CD4-positive, alpha-beta memory T cell (primary cell): Measurements from ENCODE around the gene CACNA1C. TPM values are rescaled to one million over a fixed set of nuclear protein-coding genes. Genes with fewer than 3 reads are reported as not detected.

Experiments used
- CTCF ChIA-PET: fragments of 350-600 bp; sonication (Branson Sonifier 250); formaldehyde crosslinking; loops from one replicate; lab custom pipeline; 2021; ENCODE audit warnings: inconsistent platforms; ENCODE audit not compliant: partially characterized antibody; lab: Charles Lee
- POLR2A ChIA-PET: fragments of 350-600 bp; sonication (Branson Sonifier 250); formaldehyde crosslinking; loops from one replicate; lab custom pipeline; 2021; ENCODE audit not compliant: partially characterized antibody; lab: Charles Lee
- DNase-seq, 5 donors: peaks; one replicate each; pipeline versions ENCODE4 v3.0.0 to v3.0.0-alpha.2; 2020 to 2022; ENCODE audit warnings: mixed read lengths in 1 of 5
- H3K27ac ChIP-seq: one replicate; pipeline ENCODE4 v1.7.0; 2013; ENCODE audit warnings: low read depth, low read length
- H3K27me3 ChIP-seq: 2 replicates; pipeline ENCODE4 v1.7.0; 2013; ENCODE audit warnings: mild to moderate bottlenecking, low read length, moderate library complexity; ENCODE audit not compliant: insufficient read depth
- H3K36me3 ChIP-seq: 2 replicates; pipeline ENCODE4 v1.7.0; 2013; ENCODE audit warnings: mild to moderate bottlenecking, low read length, moderate library complexity; ENCODE audit not compliant: insufficient read depth
- H3K4me1 ChIP-seq: 2 replicates; pipeline ENCODE4 v1.7.0; 2013; ENCODE audit warnings: mild to moderate bottlenecking, low read length, moderate library complexity; ENCODE audit not compliant: insufficient read depth
- H3K4me3 ChIP-seq, 2 donors: one replicate each; pipeline ENCODE4 v1.7.0; 2013; ENCODE audit warnings: low read length in 2 of 2, mild to moderate bottlenecking in 1 of 2
- H3K9me3 ChIP-seq, 2 donors: one replicate each; pipeline ENCODE4 v1.7.0; 2013; ENCODE audit warnings: low read length in 2 of 2, control low read depth in 1 of 2; ENCODE audit not compliant: control insufficient read depth in 1 of 2
- H3K27ac Mint-ChIP-seq, 7 donors: one replicate each; pipeline ENCODE4 v1.8.0; 2020 to 2021; ENCODE audit warnings: mixed read lengths in 7 of 7, mild to moderate bottlenecking in 6 of 7, inconsistent platforms in 3 of 7, moderate library complexity in 3 of 7
- H3K27me3 Mint-ChIP-seq, 2 donors: one replicate each; pipeline ENCODE4 v1.8.0; 2020 to 2021; ENCODE audit warnings: mixed read lengths in 2 of 2
- H3K36me3 Mint-ChIP-seq, 2 donors: one replicate each; pipeline ENCODE4 v1.8.0; 2020 to 2021; ENCODE audit warnings: mixed read lengths in 2 of 2, inconsistent platforms in 1 of 2, mild to moderate bottlenecking in 1 of 2
- H3K4me1 Mint-ChIP-seq, 4 donors: one replicate each; pipeline ENCODE4 v1.8.0; 2020 to 2021; ENCODE audit warnings: mixed read lengths in 4 of 4, mild to moderate bottlenecking in 1 of 4
- H3K4me3 Mint-ChIP-seq, 8 donors: one replicate each; pipeline ENCODE4 v1.8.0; 2020 to 2021; ENCODE audit warnings: mixed read lengths in 8 of 8, mild to moderate bottlenecking in 7 of 8, moderate library complexity in 6 of 8, inconsistent platforms in 3 of 8
- H3K9me3 Mint-ChIP-seq, 8 donors: one replicate each; pipeline ENCODE4 v1.8.0; 2020 to 2021; ENCODE audit warnings: mixed read lengths in 8 of 8, mild to moderate bottlenecking in 5 of 8, inconsistent platforms in 3 of 8, moderate library complexity in 1 of 8
- intact Hi-C: fragments of 100-400 bp; cut with micrococcal nuclease; formaldehyde crosslinking; loops from one replicate; pipeline ENCODE4 v1.15.1; 2023
- polyA plus RNA-seq, 2 donors: library from polyadenylated mRNA; unstranded; fragments of 300-500 nt; fragmentation: Illumina TruSeq; gene quantifications; one replicate each; pipeline ENCODE4 v1.2.3, GENCODE V29; 2021
- total RNA-seq, 2 experiments: library from RNA; stranded (reverse); gene quantifications; one replicate each; pipeline ENCODE4 v1.2.3, GENCODE V29; 2021

Gene CACNA1C
- total and polyA plus RNA-seq, 4 experiments from 2014 or later, result 0.05 to 0.21 (median 0.07) TPM

DNA sequence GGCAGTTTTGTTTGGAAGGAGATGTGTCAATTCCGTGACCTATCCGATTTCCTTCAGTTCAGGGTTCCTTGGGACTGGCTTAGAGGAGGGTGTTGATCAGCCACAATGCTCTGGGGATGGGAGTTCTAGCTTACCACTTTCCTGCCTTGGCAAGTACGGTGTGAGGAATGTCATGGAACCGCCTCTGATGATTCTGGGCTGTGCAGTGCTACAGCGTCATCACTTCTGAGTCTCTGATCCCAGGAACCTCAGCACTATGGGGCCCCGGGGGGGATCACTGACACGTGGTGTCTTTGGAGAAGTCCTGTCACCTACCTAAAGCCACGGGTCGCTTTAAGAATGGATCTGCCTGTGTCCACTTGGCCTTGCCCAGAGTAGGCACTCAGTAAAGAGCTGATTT is 470.5 kb downstream of the CACNA1C start:
- no peaks in the 10 kb centered on the region for H3K27me3 ChIP-seq
- H3K27ac ChIP-seq, result no peak overlapping the region
- peaks cover 0 to 14% (median 4%) of the 10 kb centered on the region in 8 donors for H3K9me3 Mint-ChIP-seq
- H3K4me3 Mint-ChIP-seq, result no peak overlapping the region
- no peaks in the 10 kb centered on the region for H3K36me3 Mint-ChIP-seq
- H3K9me3 ChIP-seq, result no peaks in the 10 kb centered on the region
- H3K4me1 Mint-ChIP-seq, result no peaks in the 10 kb centered on the region
- no peaks in the 10 kb centered on the region for H3K4me1 ChIP-seq
- H3K27ac Mint-ChIP-seq, result no peak overlapping the region
- ChIA-PET CTCF (no interaction called here), POLR2A (no interaction called here)
- no peak overlapping the region for H3K4me3 ChIP-seq
- no peak for DNase-seq
- H3K27me3 Mint-ChIP-seq, result peaks cover 5 to 6% of the 10 kb centered on the region in 2 donors
- no peaks in the 10 kb centered on the region for H3K36me3 ChIP-seq
- intact Hi-C loops, result no loop called here

- no peak overlapping the region for H3K4me3 Mint-ChIP-seq
- H3K27me3 Mint-ChIP-seq, result peaks cover 6 to 7% of the 10 kb centered on the region in 2 donors
- no peaks in the 10 kb centered on the region for H3K4me1 Mint-ChIP-seq
- Histone ChIP-seq H3K27ac (no peak overlapping the region), H3K4me3 (no peak overlapping the region), H3K36me3 (no peaks in the 10 kb centered on the region), H3K27me3 (no peaks in the 10 kb centered on the region), H3K4me1 (no peaks in the 10 kb centered on the region), H3K9me3 (no peaks in the 10 kb centered on the region)
- ChIA-PET POLR2A (no interaction called here), CTCF (no interaction called here)
- intact Hi-C loops, result no loop called here
- H3K9me3 Mint-ChIP-seq, result peaks cover 2 to 14% (median 4%) of the 10 kb centered on the region in 8 donors
- no peaks in the 10 kb centered on the region for H3K36me3 Mint-ChIP-seq
- DNase-seq, result no peak
- no peak overlapping the region for H3K27ac Mint-ChIP-seq
Observed at GRCh38 chr12:2523844-2524243, 471.1 kb downstream of the CACNA1C start.

GRCh38 chr12:2526371-2526770 is 473.6 kb downstream of the CACNA1C start:
- POLR2A ChIA-PET, result no interaction called here
- no peak overlapping the region for H3K4me3 ChIP-seq
- no peaks in the 10 kb centered on the region for H3K4me1 Mint-ChIP-seq
- H3K36me3 Mint-ChIP-seq, result no peaks in the 10 kb centered on the region
- H3K9me3 ChIP-seq, result no peaks in the 10 kb centered on the region
- peaks cover 0 to 7% (median under 1%) of the 10 kb centered on the region in 8 donors for H3K9me3 Mint-ChIP-seq
- H3K27ac Mint-ChIP-seq, result no peak overlapping the region
- no peaks in the 10 kb centered on the region for H3K4me1 ChIP-seq
- H3K27ac ChIP-seq, result no peak overlapping the region
- no peaks in the 10 kb centered on the region for H3K36me3 ChIP-seq
- CTCF ChIA-PET, result no interaction called here
- no peaks in the 10 kb centered on the region for H3K27me3 ChIP-seq
- H3K27me3 Mint-ChIP-seq, result peaks cover 6 to 7% of the 10 kb centered on the region in 2 donors
- no peak overlapping the region for H3K4me3 Mint-ChIP-seq
- DNase-seq, result no peak
- intact Hi-C loops, result no loop called here

GRCh38 chr12:2528001-2528400 is 475.2 kb downstream of the CACNA1C start:
- Mint-ChIP-seq H3K27ac (no peak overlapping the region), H3K27me3 (peaks cover 3 to 9% of the 10 kb centered on the region in 2 donors), H3K36me3 (no peaks in the 10 kb centered on the region), H3K4me1 (no peaks in the 10 kb centered on the region), H3K4me3 (no peak overlapping the region), H3K9me3 (peaks cover 0 to 2% (median 0%) of the 10 kb centered on the region in 8 donors)
- H3K27me3 ChIP-seq, result no peaks in the 10 kb centered on the region
- no peak overlapping the region for H3K4me3 ChIP-seq
- H3K9me3 ChIP-seq, result no peaks in the 10 kb centered on the region
- POLR2A ChIA-PET, result no interaction called here
- H3K27ac ChIP-seq, result no peak overlapping the region
- CTCF ChIA-PET, result interaction anchor here (0.6 kb wide), 1 partner anchor 134 kb away, joined by 3 read pairs; no protein-coding TSS in a partner anchor
- H3K4me1 ChIP-seq, result no peaks in the 10 kb centered on the region
- intact Hi-C loops, result no loop called here
- no peaks in the 10 kb centered on the region for H3K36me3 ChIP-seq
- no peak for DNase-seq

DNA sequence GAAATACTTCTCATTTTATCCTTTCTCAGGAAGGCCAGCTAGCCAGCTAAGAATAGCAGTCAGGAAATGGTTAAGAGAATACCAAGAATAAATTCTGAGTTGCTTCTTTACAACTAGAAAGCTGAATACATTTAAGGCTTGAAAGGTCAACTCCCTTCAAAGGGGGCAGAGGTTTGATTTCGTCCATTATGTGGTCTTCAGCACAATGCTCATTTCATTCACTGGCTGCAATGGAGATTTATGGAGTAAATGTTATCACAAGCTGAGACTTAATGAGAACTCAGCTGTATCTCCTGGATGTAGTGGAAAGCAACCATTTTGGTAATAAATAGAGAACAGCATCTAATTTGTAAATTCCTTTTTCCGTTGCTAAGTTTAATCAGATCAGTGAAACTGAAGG is 477.0 kb downstream of the CACNA1C start:
- CTCF ChIA-PET, result no interaction called here
- H3K4me3 Mint-ChIP-seq, result no peak overlapping the region

GRCh38 chr12:2531371-2531770 is 478.6 kb downstream of the CACNA1C start:
- Mint-ChIP-seq H3K4me1 (no peaks in the 10 kb centered on the region), H3K4me3 (no peak overlapping the region), H3K9me3 (peaks cover 0 to 2% (median 0%) of the 10 kb centered on the region in 8 donors), H3K36me3 (no peaks in the 10 kb centered on the region), H3K27me3 (peaks cover 3 to 11% of the 10 kb centered on the region in 2 donors), H3K27ac (no peak overlapping the region)
- no peaks in the 10 kb centered on the region for H3K9me3 ChIP-seq
- POLR2A ChIA-PET, result no interaction called here
- CTCF ChIA-PET, result no interaction called here
- no peak for DNase-seq
- no peaks in the 10 kb centered on the region for H3K36me3 ChIP-seq
- H3K27me3 ChIP-seq, result no peaks in the 10 kb centered on the region
- H3K4me3 ChIP-seq, result no peak overlapping the region
- intact Hi-C loops, result no loop called here
- H3K27ac ChIP-seq, result no peak overlapping the region
- no peaks in the 10 kb centered on the region for H3K4me1 ChIP-seq

More for the DNA sequence above, 477.0 kb downstream of the CACNA1C start:
- Histone ChIP-seq H3K4me1 (no peaks in the 10 kb centered on the region), H3K36me3 (no peaks in the 10 kb centered on the region), H3K4me3 (no peak overlapping the region), H3K27me3 (no peaks in the 10 kb centered on the region), H3K9me3 (no peaks in the 10 kb centered on the region), H3K27ac (no peak overlapping the region)
- no peak overlapping the region for H3K27ac Mint-ChIP-seq
- DNase-seq, result no peak
- no peaks in the 10 kb centered on the region for H3K4me1 Mint-ChIP-seq
- intact Hi-C loops, result no loop called here
- H3K36me3 Mint-ChIP-seq, result no peaks in the 10 kb centered on the region
- POLR2A ChIA-PET, result no interaction called here
- H3K9me3 Mint-ChIP-seq, result peaks cover 0 to 2% (median 0%) of the 10 kb centered on the region in 8 donors
- H3K27me3 Mint-ChIP-seq, result peaks cover 3 to 11% of the 10 kb centered on the region in 2 donors

GRCh38 chr12:2533036-2533435 is 480.2 kb downstream of the CACNA1C start:
- H3K4me3 ChIP-seq, result no peak overlapping the region
- H3K9me3 ChIP-seq, result no peaks in the 10 kb centered on the region
- no peaks in the 10 kb centered on the region for H3K4me1 Mint-ChIP-seq
- H3K27ac ChIP-seq, result no peak overlapping the region
- H3K4me3 Mint-ChIP-seq, result no peak overlapping the region
- H3K4me1 ChIP-seq, result no peaks in the 10 kb centered on the region
- intact Hi-C loops, result no loop called here
- CTCF ChIA-PET, result no interaction called here
- no peaks in the 10 kb centered on the region for H3K36me3 ChIP-seq
- H3K9me3 Mint-ChIP-seq, result peaks cover 0 to 2% (median 0%) of the 10 kb centered on the region in 8 donors
- H3K36me3 Mint-ChIP-seq, result no peaks in the 10 kb centered on the region
- no peaks in the 10 kb centered on the region for H3K27me3 ChIP-seq
- H3K27ac Mint-ChIP-seq, result no peak overlapping the region
- peaks cover 7 to 9% of the 10 kb centered on the region in 2 donors for H3K27me3 Mint-ChIP-seq
- POLR2A ChIA-PET, result no interaction called here
- DNase-seq, result no peak
